Aortic smooth muscle cell (primary cell): ENCODE data around the gene ITGB4. TPM values are rescaled to one million over a fixed set of nuclear protein-coding genes. Genes with fewer than 3 reads are reported as not detected.

Experiments used
- total RNA-seq: library from RNA; depleted of rRNA; stranded (reverse); fragments of >200 nt; gene quantifications from 2 replicates; pipeline ENCODE4 v1.2.3, GENCODE V29; 2014

ITGB4 gene
- total RNA-seq: 0.37 and 0.40 TPM in 2 replicates

GRCh38 chr17:75720656-75721462, at the start of gene ITGB4:
TSS of gene ITGB4 (plus strand) at chr17:75721459. CDS start at chr17:75724704, 3,245 bp downstream.

GRCh38 chr17:75764711-75765421, 43.6 kb downstream of the ITGB4 start, which contains the start of gene GALK1:
TSS of gene GALK1 (minus strand) at chr17:75765192. CDS start at chr17:75765136, 56 bp downstream.

GRCh38 chr17:75784473-75785015, 63.3 kb downstream of the ITGB4 start, which contains the start of gene UNK:
TSS of gene UNK (plus strand) at chr17:75784806. CDS start at chr17:75784881, 75 bp downstream.

Other genes starting within 250 kb of the ITGB4 start
- gene CASKIN2, start 205.9 kb upstream of the ITGB4 start, total RNA-seq: 5.4 and 7.8 TPM in 2 replicates
- gene TSEN54, start 204.9 kb upstream of the ITGB4 start, total RNA-seq: 5.8 and 8.2 TPM in 2 replicates
- 0.40 and 0.44 TPM in 2 replicates for gene LLGL2, start 195.8 kb upstream of the ITGB4 start, total RNA-seq
- 2.9 and 3.3 TPM in 2 replicates for gene MYO15B, start 133.7 kb upstream of the ITGB4 start, total RNA-seq
- gene SMIM5, start 88.0 kb upstream of the ITGB4 start, total RNA-seq: 0.12 TPM in 1 of 2 replicates, not detected in the other
- gene RECQL5, start 54.3 kb upstream of the ITGB4 start, total RNA-seq: 14.3 and 15.6 TPM in 2 replicates
- 51.7 and 62.6 TPM in 2 replicates for gene SAP30BP, start 54.1 kb upstream of the ITGB4 start, total RNA-seq
- gene GALK1, start 43.7 kb downstream of the ITGB4 start, total RNA-seq: 44.9 and 46.5 TPM in 2 replicates
- 12.7 and 19.5 TPM in 2 replicates for gene UNK, start 63.3 kb downstream of the ITGB4 start, total RNA-seq
- 1.5 TPM in 2 replicates for gene UNC13D, start 122.9 kb downstream of the ITGB4 start, total RNA-seq
- gene WBP2, start 133.9 kb downstream of the ITGB4 start, total RNA-seq: 33.2 and 41.2 TPM in 2 replicates
- 10.0 and 21.8 TPM in 2 replicates for gene TRIM47, start 157.1 kb downstream of the ITGB4 start, total RNA-seq
- gene TRIM65, start 175.5 kb downstream of the ITGB4 start, total RNA-seq: 8.5 and 10.8 TPM in 2 replicates
- 20.4 and 24.0 TPM in 2 replicates for gene MRPL38, start 183.4 kb downstream of the ITGB4 start, total RNA-seq
- gene FBF1, start 219.6 kb downstream of the ITGB4 start, total RNA-seq: 10.8 and 13.3 TPM in 2 replicates